ENCODE measurements around the gene EPRS1.
A peak's percentile ranks its signal among the peaks of the same experiment; 100 is the strongest.

- TF ChIP-seq, protein P1, sequence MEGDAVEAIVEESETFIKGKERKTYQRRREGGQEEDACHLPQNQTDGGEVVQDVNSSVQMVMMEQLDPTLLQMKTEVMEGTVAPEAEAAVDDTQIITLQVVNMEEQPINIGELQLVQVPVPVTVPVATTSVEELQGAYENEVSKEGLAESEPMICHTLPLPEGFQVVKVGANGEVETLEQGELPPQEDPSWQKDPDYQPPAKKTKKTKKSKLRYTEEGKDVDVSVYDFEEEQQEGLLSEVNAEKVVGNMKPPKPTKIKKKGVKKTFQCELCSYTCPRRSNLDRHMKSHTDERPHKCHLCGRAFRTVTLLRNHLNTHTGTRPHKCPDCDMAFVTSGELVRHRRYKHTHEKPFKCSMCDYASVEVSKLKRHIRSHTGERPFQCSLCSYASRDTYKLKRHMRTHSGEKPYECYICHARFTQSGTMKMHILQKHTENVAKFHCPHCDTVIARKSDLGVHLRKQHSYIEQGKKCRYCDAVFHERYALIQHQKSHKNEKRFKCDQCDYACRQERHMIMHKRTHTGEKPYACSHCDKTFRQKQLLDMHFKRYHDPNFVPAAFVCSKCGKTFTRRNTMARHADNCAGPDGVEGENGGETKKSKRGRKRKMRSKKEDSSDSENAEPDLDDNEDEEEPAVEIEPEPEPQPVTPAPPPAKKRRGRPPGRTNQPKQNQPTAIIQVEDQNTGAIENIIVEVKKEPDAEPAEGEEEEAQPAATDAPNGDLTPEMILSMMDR (IDR thresholded peaks at IDR 0.05; ENCODE audit: insufficient read depth, low read length), result no peak
- peak; percentile 36; the same call in 1 of the 2 replicates for TF ChIP-seq GABPA (IDR thresholded peaks at IDR 0.05; ENCODE audit: low read depth)
- peak; percentile 42; the same call in 1 of the 2 replicates for TF ChIP-seq POLR2AphosphoS5 (IDR thresholded peaks at IDR 0.05; ENCODE audit: low read depth)
- TF ChIP-seq, protein P2, sequence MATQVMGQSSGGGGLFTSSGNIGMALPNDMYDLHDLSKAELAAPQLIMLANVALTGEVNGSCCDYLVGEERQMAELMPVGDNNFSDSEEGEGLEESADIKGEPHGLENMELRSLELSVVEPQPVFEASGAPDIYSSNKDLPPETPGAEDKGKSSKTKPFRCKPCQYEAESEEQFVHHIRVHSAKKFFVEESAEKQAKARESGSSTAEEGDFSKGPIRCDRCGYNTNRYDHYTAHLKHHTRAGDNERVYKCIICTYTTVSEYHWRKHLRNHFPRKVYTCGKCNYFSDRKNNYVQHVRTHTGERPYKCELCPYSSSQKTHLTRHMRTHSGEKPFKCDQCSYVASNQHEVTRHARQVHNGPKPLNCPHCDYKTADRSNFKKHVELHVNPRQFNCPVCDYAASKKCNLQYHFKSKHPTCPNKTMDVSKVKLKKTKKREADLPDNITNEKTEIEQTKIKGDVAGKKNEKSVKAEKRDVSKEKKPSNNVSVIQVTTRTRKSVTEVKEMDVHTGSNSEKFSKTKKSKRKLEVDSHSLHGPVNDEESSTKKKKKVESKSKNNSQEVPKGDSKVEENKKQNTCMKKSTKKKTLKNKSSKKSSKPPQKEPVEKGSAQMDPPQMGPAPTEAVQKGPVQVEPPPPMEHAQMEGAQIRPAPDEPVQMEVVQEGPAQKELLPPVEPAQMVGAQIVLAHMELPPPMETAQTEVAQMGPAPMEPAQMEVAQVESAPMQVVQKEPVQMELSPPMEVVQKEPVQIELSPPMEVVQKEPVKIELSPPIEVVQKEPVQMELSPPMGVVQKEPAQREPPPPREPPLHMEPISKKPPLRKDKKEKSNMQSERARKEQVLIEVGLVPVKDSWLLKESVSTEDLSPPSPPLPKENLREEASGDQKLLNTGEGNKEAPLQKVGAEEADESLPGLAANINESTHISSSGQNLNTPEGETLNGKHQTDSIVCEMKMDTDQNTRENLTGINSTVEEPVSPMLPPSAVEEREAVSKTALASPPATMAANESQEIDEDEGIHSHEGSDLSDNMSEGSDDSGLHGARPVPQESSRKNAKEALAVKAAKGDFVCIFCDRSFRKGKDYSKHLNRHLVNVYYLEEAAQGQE (IDR thresholded peaks at IDR 0.05; ENCODE audit: insufficient replicate concordance, low read depth), result peak; percentile 44
- no peak; the same call in 1 of the 2 replicates for TF ChIP-seq SPI1 (IDR thresholded peaks at IDR 0.05; ENCODE audit: borderline replicate concordance, low read depth)
These were observed 43.6 kb upstream of the EPRS1 start, which contains the start of gene BPNT1 for GRCh38 chr1:220089650-220090556.

Measured in HL-60 (cell line).